ENCODE results near the gene GPATCH2.

Gene GPATCH2

DNA sequence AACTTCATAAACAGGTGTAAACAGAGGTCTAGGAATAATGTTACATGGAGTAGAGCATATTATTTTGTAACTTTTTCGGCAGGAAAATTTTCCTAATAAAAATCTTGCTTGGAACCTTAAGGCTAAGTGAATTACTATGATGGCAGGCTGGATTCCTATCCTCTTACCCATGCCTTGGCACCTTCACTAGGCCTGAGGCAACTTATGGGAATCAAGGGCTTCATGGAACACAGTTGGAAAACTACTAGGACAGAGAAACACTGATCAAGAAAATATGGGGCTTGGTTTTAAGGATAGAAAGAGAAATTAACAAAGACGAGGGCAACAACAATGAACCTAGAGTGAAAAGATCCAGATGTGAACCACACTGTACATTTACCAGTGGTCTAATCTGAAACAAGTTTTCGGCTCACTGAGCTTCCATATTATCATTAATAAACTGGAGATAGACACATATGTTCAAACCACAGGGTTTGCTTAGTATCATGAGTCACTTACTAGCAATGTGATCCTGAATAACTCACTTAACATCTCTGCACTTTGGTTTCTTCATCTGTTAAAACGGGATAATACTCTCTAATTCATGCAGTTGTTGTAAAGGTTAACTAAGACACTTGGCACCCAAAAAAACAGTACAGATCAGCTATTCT is 68.5 kb downstream of the GPATCH2 start:
- H3K36me3 ChIP-seq (ENCODE audit: control insufficient read depth in 5 of 5, insufficient read depth in 5 of 5, low read length in 5 of 5): peaks cover 0 to 5% (median 0%) of the 10 kb centered on the region in 5 donors
- H3K4me3 ChIP-seq (ENCODE audit: low read depth in 1 of 5, low read length in 5 of 5): no peak overlapping the region
- H3K9ac ChIP-seq (ENCODE audit: low read length in 5 of 5): no peak overlapping the region
- H3K27me3 ChIP-seq (ENCODE audit: control insufficient read depth in 5 of 5, insufficient read depth in 4 of 5, low read length in 5 of 5): no peaks in the 10 kb centered on the region
- no peaks in the 10 kb centered on the region for H3K9me3 ChIP-seq (ENCODE audit: control insufficient read depth in 5 of 5, low read length in 5 of 5)
- no peak overlapping the region for H3K27ac ChIP-seq (ENCODE audit: low read depth, low read length)
- peaks cover 0 to 2% (median 0%) of the 10 kb centered on the region in 5 donors for H3K4me1 ChIP-seq (ENCODE audit: control insufficient read depth in 5 of 5, insufficient read depth in 5 of 5, low read length in 5 of 5)

- Histone ChIP-seq H3K9me3 (ENCODE audit: control insufficient read depth in 5 of 5, low read length in 5 of 5) (no peaks in the 10 kb centered on the region), H3K27ac (ENCODE audit: low read depth, low read length) (no peak overlapping the region), H3K36me3 (ENCODE audit: control insufficient read depth in 5 of 5, insufficient read depth in 5 of 5, low read length in 5 of 5) (peaks cover 0 to 5% (median 0%) of the 10 kb centered on the region in 5 donors), H3K27me3 (ENCODE audit: control insufficient read depth in 5 of 5, insufficient read depth in 4 of 5, low read length in 5 of 5) (no peaks in the 10 kb centered on the region), H3K4me3 (ENCODE audit: low read depth in 1 of 5, low read length in 5 of 5) (no peak overlapping the region), H3K9ac (ENCODE audit: low read length in 5 of 5) (no peak overlapping the region), H3K4me1 (ENCODE audit: control insufficient read depth in 5 of 5, insufficient read depth in 5 of 5, low read length in 5 of 5) (peaks cover 0 to 2% (median 0%) of the 10 kb centered on the region in 5 donors)
These were observed 69.4 kb downstream of the GPATCH2 start for GRCh38 chr1:217561446-217561845.

DNA sequence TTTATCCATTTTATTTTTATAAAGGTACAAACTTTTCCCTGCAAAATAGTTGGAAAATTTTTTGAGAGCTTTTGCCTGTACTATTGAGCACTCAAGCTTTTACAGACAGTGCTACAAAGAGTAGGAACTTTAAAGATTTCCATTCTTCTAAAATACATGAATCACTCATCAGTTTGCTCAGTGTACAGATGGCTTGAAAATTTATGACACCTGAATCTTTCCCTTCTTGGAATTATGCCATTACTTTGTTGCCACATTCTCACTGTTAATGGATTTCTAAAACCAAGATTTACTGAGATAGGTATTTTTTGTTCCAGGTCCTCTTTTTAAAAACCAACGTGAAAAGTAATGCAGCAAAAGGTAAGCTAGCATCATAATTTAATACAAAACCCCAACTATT is 76.0 kb downstream of the GPATCH2 start:
- Histone ChIP-seq H3K27me3 (ENCODE audit: control insufficient read depth in 5 of 5, insufficient read depth in 4 of 5, low read length in 5 of 5) (no peaks in the 10 kb centered on the region), H3K9ac (ENCODE audit: low read length in 5 of 5) (no peak overlapping the region), H3K4me3 (ENCODE audit: low read depth in 1 of 5, low read length in 5 of 5) (no peak overlapping the region), H3K4me1 (ENCODE audit: control insufficient read depth in 5 of 5, insufficient read depth in 5 of 5, low read length in 5 of 5) (no peaks in the 10 kb centered on the region), H3K9me3 (ENCODE audit: control insufficient read depth in 5 of 5, low read length in 5 of 5) (no peaks in the 10 kb centered on the region), H3K36me3 (ENCODE audit: control insufficient read depth in 5 of 5, insufficient read depth in 5 of 5, low read length in 5 of 5) (no peaks in the 10 kb centered on the region), H3K27ac (ENCODE audit: low read depth, low read length) (no peak overlapping the region)

- Histone ChIP-seq H3K4me1 (ENCODE audit: control insufficient read depth in 5 of 5, insufficient read depth in 5 of 5, low read length in 5 of 5) (no peaks in the 10 kb centered on the region), H3K27me3 (ENCODE audit: control insufficient read depth in 5 of 5, insufficient read depth in 4 of 5, low read length in 5 of 5) (no peaks in the 10 kb centered on the region), H3K4me3 (ENCODE audit: low read depth in 1 of 5, low read length in 5 of 5) (no peak overlapping the region), H3K27ac (ENCODE audit: low read depth, low read length) (no peak overlapping the region), H3K9ac (ENCODE audit: low read length in 5 of 5) (no peak overlapping the region), H3K36me3 (ENCODE audit: control insufficient read depth in 5 of 5, insufficient read depth in 5 of 5, low read length in 5 of 5) (no peaks in the 10 kb centered on the region), H3K9me3 (ENCODE audit: control insufficient read depth in 5 of 5, low read length in 5 of 5) (no peaks in the 10 kb centered on the region)
These were observed 76.9 kb downstream of the GPATCH2 start for GRCh38 chr1:217553949-217554509.

GRCh38 chr1:217552339-217552951 is 78.4 kb downstream of the GPATCH2 start:
- Histone ChIP-seq H3K27me3 (ENCODE audit: control insufficient read depth in 5 of 5, insufficient read depth in 4 of 5, low read length in 5 of 5) (no peaks in the 10 kb centered on the region), H3K9ac (ENCODE audit: low read length in 5 of 5) (no peak overlapping the region), H3K36me3 (ENCODE audit: control insufficient read depth in 5 of 5, insufficient read depth in 5 of 5, low read length in 5 of 5) (peaks cover 0 to 3% (median 0%) of the 10 kb centered on the region in 5 donors), H3K4me3 (ENCODE audit: low read depth in 1 of 5, low read length in 5 of 5) (no peak overlapping the region), H3K9me3 (ENCODE audit: control insufficient read depth in 5 of 5, low read length in 5 of 5) (peaks cover 0 to 5% (median 2%) of the 10 kb centered on the region in 5 donors), H3K4me1 (ENCODE audit: control insufficient read depth in 5 of 5, insufficient read depth in 5 of 5, low read length in 5 of 5) (no peaks in the 10 kb centered on the region), H3K27ac (ENCODE audit: low read depth, low read length) (no peak overlapping the region)

GRCh38 chr1:217542837-217543236 is 88.1 kb downstream of the GPATCH2 start:
- no peak overlapping the region for H3K27ac ChIP-seq (ENCODE audit: low read depth, low read length)
- H3K9ac ChIP-seq (ENCODE audit: low read length in 5 of 5): no peak overlapping the region
- H3K27me3 ChIP-seq (ENCODE audit: control insufficient read depth in 5 of 5, insufficient read depth in 4 of 5, low read length in 5 of 5): no peaks in the 10 kb centered on the region
- peaks cover 0 to 8% (median 1%) of the 10 kb centered on the region in 5 donors for H3K9me3 ChIP-seq (ENCODE audit: control insufficient read depth in 5 of 5, low read length in 5 of 5)
- no peak overlapping the region for H3K4me3 ChIP-seq (ENCODE audit: low read depth in 1 of 5, low read length in 5 of 5)
- no peaks in the 10 kb centered on the region for H3K4me1 ChIP-seq (ENCODE audit: control insufficient read depth in 5 of 5, insufficient read depth in 5 of 5, low read length in 5 of 5)
- H3K36me3 ChIP-seq (ENCODE audit: control insufficient read depth in 5 of 5, insufficient read depth in 5 of 5, low read length in 5 of 5): peaks cover 0 to 4% (median 0%) of the 10 kb centered on the region in 5 donors

DNA sequence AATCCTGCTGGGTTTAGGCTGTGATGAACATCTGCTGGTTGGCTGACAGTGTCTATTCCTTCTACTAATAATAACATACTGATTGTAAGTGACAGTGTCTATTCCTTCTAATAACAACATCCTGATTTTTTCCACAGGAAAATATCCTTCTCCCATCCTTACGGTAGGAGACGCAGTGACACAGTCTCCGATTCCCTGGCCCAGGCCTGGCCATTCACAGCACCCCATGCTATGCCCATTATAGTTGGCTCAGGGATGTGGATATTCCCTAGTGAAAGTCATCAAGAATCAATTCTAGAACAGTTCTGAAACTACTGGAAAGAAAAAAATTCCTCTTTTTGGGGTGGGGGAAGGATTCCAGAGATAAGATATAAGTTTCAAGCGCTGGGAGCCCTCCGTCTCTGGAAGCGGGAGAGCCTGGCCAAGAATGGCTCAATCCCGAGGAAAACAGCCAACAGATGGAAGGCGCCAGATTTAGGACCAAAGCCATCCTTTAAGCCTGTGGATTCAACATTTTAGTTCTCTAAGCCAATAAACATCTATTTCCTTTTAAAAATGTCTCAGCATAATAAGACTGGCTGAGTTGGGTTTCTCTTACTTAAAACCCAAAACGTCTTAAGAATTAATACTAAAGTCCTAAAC is 88.6 kb downstream of the GPATCH2 start:
- Histone ChIP-seq H3K9ac (ENCODE audit: low read length in 5 of 5) (no peak overlapping the region), H3K9me3 (ENCODE audit: control insufficient read depth in 5 of 5, low read length in 5 of 5) (peaks cover 0 to 5% (median 0%) of the 10 kb centered on the region in 5 donors), H3K27ac (ENCODE audit: low read depth, low read length) (no peak overlapping the region), H3K4me3 (ENCODE audit: low read depth in 1 of 5, low read length in 5 of 5) (no peak overlapping the region), H3K36me3 (ENCODE audit: control insufficient read depth in 5 of 5, insufficient read depth in 5 of 5, low read length in 5 of 5) (peaks cover 0 to 4% (median 0%) of the 10 kb centered on the region in 5 donors), H3K27me3 (ENCODE audit: control insufficient read depth in 5 of 5, insufficient read depth in 4 of 5, low read length in 5 of 5) (no peaks in the 10 kb centered on the region), H3K4me1 (ENCODE audit: control insufficient read depth in 5 of 5, insufficient read depth in 5 of 5, low read length in 5 of 5) (no peaks in the 10 kb centered on the region)

GRCh38 chr1:217540321-217540720 is 90.6 kb downstream of the GPATCH2 start:
- H3K36me3 ChIP-seq (ENCODE audit: control insufficient read depth in 5 of 5, insufficient read depth in 5 of 5, low read length in 5 of 5): no peaks in the 10 kb centered on the region
- no peaks in the 10 kb centered on the region for H3K4me1 ChIP-seq (ENCODE audit: control insufficient read depth in 5 of 5, insufficient read depth in 5 of 5, low read length in 5 of 5)
- no peaks in the 10 kb centered on the region for H3K27me3 ChIP-seq (ENCODE audit: control insufficient read depth in 5 of 5, insufficient read depth in 4 of 5, low read length in 5 of 5)
- no peak overlapping the region for H3K9ac ChIP-seq (ENCODE audit: low read length in 5 of 5)
- H3K27ac ChIP-seq (ENCODE audit: low read depth, low read length): no peak overlapping the region
- no peaks in the 10 kb centered on the region for H3K9me3 ChIP-seq (ENCODE audit: control insufficient read depth in 5 of 5, low read length in 5 of 5)
- no peak overlapping the region for H3K4me3 ChIP-seq (ENCODE audit: low read depth in 1 of 5, low read length in 5 of 5)

GRCh38 chr1:217539510-217539909 is 91.4 kb downstream of the GPATCH2 start:
- H3K4me3 ChIP-seq (ENCODE audit: low read depth in 1 of 5, low read length in 5 of 5): no peak overlapping the region
- H3K36me3 ChIP-seq (ENCODE audit: control insufficient read depth in 5 of 5, insufficient read depth in 5 of 5, low read length in 5 of 5): no peaks in the 10 kb centered on the region
- H3K4me1 ChIP-seq (ENCODE audit: control insufficient read depth in 5 of 5, insufficient read depth in 5 of 5, low read length in 5 of 5): peaks cover 0 to 3% (median 0%) of the 10 kb centered on the region in 5 donors
- H3K27me3 ChIP-seq (ENCODE audit: control insufficient read depth in 5 of 5, insufficient read depth in 4 of 5, low read length in 5 of 5): no peaks in the 10 kb centered on the region
- H3K27ac ChIP-seq (ENCODE audit: low read depth, low read length): no peak overlapping the region
- H3K9ac ChIP-seq (ENCODE audit: low read length in 5 of 5): no peak overlapping the region
- no peaks in the 10 kb centered on the region for H3K9me3 ChIP-seq (ENCODE audit: control insufficient read depth in 5 of 5, low read length in 5 of 5)
